GM15510 (cell line): Measurements from ENCODE around the gene PUSL1.
A peak's percentile ranks its signal among the peaks of the same experiment; 100 is the strongest.

Source experiments
- POLR2A ChIP-seq: IDR thresholded peaks from 3 replicates; pipeline ENCODE4 v1.6.1; 2011; ENCODE audit warnings: borderline replicate concordance; ENCODE audit not compliant: insufficient read length; ENCODE audit errors: extremely low read depth

Gene PUSL1

GRCh38 chr1:1342584-1343115 is 34.3 kb downstream of the PUSL1 start:
- TF ChIP-seq POLR2A, result no peak

GRCh38 chr1:1343811-1344421 is 35.5 kb downstream of the PUSL1 start:
- TF ChIP-seq POLR2A, result no peak

- no peak for TF ChIP-seq POLR2A
These were observed 36.4 kb downstream of the PUSL1 start for GRCh38 chr1:1344655-1345361.

GRCh38 chr1:1345384-1345783 is 37.0 kb downstream of the PUSL1 start:
- no peak for TF ChIP-seq POLR2A

- no peak for TF ChIP-seq POLR2A
These were observed 37.6 kb downstream of the PUSL1 start for GRCh38 chr1:1345860-1346500.

DNA sequence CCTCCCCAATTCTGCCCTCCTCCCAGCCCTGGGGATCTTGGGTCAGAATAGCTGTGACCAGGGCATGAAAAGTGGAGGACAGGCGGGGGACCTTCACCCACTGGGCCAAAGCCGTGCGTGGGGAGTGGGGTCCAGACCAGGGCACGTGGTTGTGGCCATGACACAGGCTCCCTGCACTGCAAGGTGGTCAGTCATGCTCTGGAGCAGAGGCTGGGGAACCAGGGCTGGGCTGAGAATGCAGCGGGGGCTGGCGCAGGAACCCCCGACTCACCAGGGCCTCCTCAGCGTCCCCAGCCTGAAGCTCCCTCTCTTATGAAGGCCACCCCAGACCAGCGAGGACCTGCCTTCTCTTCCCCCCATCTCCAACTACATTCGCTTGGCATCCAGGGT is 38.1 kb downstream of the PUSL1 start:
- TF ChIP-seq POLR2A, result no peak

DNA sequence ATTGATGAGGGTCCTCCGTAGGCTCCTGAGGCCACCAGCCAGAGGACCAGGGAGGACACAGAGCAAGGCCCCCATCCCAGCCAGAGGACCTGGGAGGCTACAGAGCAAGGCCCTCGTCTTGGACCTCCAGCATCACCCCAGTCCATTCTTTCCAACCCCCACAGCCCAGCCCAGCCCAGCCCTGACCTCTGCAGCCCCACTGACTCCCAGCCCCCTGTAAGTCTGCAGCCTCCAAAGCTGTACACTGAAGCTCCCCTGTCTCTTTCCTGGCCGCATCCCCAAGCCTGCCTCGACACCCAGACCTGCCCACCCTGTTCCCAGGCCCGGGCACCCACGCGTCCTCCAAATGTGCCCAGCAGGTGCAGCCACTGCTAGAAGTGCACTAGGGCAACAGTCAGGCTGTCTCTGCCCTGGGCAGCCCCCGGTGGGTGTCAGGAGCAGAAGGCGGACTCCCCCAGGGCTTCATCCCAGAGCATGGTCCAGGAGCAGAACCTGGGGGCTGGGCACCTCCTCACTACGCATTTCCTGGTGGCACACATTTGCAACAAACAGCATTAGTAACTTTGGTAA is 38.7 kb downstream of the PUSL1 start:
- no peak for TF ChIP-seq POLR2A

- TF ChIP-seq POLR2A, result no peak
These were observed 39.4 kb downstream of the PUSL1 start for GRCh38 chr1:1347663-1348419.

DNA sequence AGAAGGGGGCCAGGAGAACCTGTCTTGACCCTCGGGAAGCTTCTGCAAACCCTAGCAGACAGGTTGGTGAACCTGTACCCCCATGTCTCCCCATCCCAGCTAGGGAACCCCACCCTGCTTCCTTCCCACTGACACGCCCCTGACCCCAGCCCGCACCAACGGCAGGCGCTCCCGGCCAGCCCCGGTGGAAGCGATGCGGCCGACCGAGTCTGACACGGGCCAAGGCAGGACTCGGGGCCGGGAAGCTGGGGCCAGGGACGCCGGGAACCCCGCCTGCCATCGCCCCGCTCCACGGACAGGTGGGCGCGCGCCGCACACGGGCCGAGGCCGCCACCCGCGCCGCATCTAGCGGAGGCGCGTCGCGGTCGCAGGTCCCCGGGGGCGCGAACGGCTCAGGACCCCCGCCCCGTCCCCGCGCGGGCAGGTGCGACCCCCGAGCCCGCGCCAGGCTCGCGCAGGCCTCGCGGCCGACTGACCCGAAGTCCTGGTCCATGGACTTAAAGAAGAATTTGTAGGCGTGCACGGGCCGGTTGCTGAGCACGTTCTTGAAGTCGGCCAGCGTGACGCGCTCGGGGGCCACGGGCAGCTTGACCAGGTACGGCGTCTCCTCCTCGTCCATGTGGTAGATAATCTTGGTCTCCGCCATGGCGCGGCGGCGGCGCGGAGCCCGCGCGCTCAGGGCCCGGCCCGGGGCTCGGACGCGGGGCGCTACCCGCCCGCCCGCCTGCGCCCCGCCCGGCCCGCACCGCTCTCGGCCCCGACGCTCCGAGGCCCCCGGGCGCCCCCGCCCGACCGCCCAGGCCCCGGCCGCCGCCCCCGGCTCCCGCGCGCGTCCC is 40.2 kb downstream of the PUSL1 start:
- no peak for TF ChIP-seq POLR2A

DNA sequence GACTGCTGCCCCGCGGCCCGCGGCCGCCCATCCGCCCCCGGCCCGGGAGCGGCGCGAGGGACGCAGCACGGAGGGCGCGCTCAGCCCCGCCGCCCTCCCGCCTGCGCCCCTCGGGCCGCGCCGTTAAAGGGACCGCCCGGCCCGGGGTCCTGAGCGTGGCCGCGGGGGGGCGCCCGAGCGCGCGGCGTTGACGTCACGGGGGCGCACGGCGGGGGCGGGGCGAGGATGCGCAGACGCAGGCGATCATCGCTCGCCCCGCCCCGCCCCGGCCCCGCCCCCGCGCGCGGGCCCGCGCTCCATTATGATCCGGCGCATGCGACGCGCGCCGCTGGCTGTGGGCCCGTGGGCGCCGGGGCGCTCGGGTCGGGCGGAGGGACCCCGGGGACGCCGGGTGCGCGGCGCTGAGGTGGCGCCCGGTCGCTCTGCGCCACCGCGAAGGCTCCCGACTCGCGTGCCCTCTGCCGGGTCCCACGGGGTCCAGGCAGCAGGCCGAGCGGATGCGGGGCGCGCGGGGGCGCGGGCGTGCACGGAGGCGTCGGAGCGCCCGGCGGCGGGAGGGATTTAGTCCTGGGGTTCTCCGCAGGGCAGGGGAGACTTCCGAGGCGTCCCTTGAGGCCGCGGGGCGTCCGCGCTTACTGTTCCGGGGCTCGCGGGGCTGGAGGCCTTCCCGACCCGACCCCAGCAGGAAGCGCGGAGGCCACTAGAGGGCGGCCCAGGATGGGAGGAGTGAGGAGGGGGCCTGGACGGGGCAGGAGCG is 41.0 kb downstream of the PUSL1 start, which contains the start of gene DVL1:
Gene DVL1, minus strand, starts transcription at position 163 of the 757 bp plus-strand sequence. CDS start 353 bp downstream, outside the sequence.
- peak; percentile 83 for TF ChIP-seq POLR2A

- TF ChIP-seq POLR2A, result no peak
These were observed 43.4 kb downstream of the PUSL1 start for GRCh38 chr1:1351511-1352427.
